C4-2B (cell line): ENCODE data around the gene RASGRP1.

Experiments used
- ZFX ChIP-seq: fragments of 450-650 bp; IDR thresholded peaks from 2 replicates; pipeline ENCODE4 v1.6.1; 2017
- TF ChIP-seq, protein P1 (sequence below): fragments of 450-650 bp; conservative IDR thresholded peaks from 2 replicates; pipeline ENCODE4 v1.5.1; 2017; ENCODE audit warnings: mild to moderate bottlenecking

DNA sequence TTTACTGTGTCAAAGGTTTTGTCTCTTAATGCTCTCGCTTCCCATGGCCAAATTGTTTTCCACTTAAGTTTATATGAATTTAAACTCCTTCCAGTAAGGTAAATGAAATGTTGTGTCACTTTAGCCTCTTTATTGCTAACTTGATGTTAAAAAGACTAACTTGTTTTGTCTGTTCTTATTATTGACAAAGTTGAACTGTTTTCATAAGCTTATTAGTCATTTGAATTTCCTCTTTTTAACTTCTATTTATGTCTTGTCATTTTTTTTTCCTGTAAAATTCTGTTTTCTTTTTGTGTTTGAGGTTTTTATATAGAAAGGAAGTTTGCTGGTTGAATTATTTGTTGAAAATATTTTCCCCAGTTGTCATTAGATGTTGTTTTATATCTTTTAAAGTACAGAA, 84.9 kb downstream of the RASGRP1 start:
- TF ChIP-seq, protein P1, sequence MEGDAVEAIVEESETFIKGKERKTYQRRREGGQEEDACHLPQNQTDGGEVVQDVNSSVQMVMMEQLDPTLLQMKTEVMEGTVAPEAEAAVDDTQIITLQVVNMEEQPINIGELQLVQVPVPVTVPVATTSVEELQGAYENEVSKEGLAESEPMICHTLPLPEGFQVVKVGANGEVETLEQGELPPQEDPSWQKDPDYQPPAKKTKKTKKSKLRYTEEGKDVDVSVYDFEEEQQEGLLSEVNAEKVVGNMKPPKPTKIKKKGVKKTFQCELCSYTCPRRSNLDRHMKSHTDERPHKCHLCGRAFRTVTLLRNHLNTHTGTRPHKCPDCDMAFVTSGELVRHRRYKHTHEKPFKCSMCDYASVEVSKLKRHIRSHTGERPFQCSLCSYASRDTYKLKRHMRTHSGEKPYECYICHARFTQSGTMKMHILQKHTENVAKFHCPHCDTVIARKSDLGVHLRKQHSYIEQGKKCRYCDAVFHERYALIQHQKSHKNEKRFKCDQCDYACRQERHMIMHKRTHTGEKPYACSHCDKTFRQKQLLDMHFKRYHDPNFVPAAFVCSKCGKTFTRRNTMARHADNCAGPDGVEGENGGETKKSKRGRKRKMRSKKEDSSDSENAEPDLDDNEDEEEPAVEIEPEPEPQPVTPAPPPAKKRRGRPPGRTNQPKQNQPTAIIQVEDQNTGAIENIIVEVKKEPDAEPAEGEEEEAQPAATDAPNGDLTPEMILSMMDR = no peak
- TF ChIP-seq ZFX = no peak
